Osteoblast (primary cell): ENCODE data around the gene PRMT7. TPM values are rescaled to one million over a fixed set of nuclear protein-coding genes. Genes with fewer than 3 reads are reported as not detected.
A peak's percentile ranks its signal among the peaks of the same experiment; 100 is the strongest.

ENCODE experiments used
- DNase-seq: peaks from one replicate; pipeline ENCODE4 v3.0.0; 2011; ENCODE audit warnings: low spot score, mixed read lengths; ENCODE audit not compliant: insufficient read length; ENCODE audit errors: missing footprints
- H2AFZ ChIP-seq: 2 replicates; pipeline ENCODE4 v1.6.0; 2011; ENCODE audit warnings: mild to moderate bottlenecking, low read length
- H3K27ac ChIP-seq: 2 replicates; pipeline ENCODE4 v1.5.1; 2011; ENCODE audit warnings: mild to moderate bottlenecking, low read depth, low read length, moderate library complexity
- H3K27me3 ChIP-seq: 2 replicates; pipeline ENCODE4 v1.6.0; 2012; ENCODE audit warnings: mild to moderate bottlenecking, control low read depth, inconsistent platforms, low read length, moderate library complexity; ENCODE audit not compliant: insufficient read depth
- H3K36me3 ChIP-seq: 2 replicates; pipeline ENCODE4 v1.5.1; 2011; ENCODE audit warnings: mild to moderate bottlenecking, low read length, control low read depth, moderate library complexity; ENCODE audit not compliant: insufficient read depth
- H3K4me1 ChIP-seq: 2 replicates; pipeline ENCODE4 v1.5.1; 2011; ENCODE audit warnings: mild to moderate bottlenecking, low read length, control low read depth, moderate library complexity; ENCODE audit not compliant: insufficient read depth
- H3K4me2 ChIP-seq: 2 replicates; pipeline ENCODE4 v1.6.0; 2011; ENCODE audit warnings: mild to moderate bottlenecking, low read length; ENCODE audit not compliant: insufficient read depth
- H3K4me3 ChIP-seq: fragments of 200-600 bp; sonication (generic); 3 replicates; pipeline ENCODE4 v1.5.1; 2012; ENCODE audit warnings: mild to moderate bottlenecking, low read length, inconsistent platforms; ENCODE audit not compliant: insufficient read depth
- H3K79me2 ChIP-seq: 2 replicates; pipeline ENCODE4 v1.6.0; 2012; ENCODE audit warnings: mild to moderate bottlenecking, low read length, control low read depth, inconsistent platforms; ENCODE audit not compliant: insufficient read depth
- H3K9me3 ChIP-seq: 2 replicates; pipeline ENCODE4 v1.5.1; 2011; ENCODE audit warnings: low read depth, low read length, control low read depth
- H4K20me1 ChIP-seq: 2 replicates; pipeline ENCODE4 v1.6.0; 2012; ENCODE audit warnings: mild to moderate bottlenecking, low read length, control low read depth; ENCODE audit not compliant: insufficient read depth
- CTCF ChIP-seq: IDR thresholded peaks from 2 replicates; pipeline ENCODE4 v1.5.1; 2011; ENCODE audit warnings: mild to moderate bottlenecking, low read depth, low read length, moderate library complexity; ENCODE audit errors: extremely low read depth
- total RNA-seq: library from RNA; depleted of rRNA; stranded (reverse); fragments of >200 nt; gene quantifications from 2 replicates; pipeline ENCODE4 v1.2.3, GENCODE V29; 2012

PRMT7 gene
- total RNA-seq, 1 donor = 36.9 TPM

GRCh38 chr16:68349838-68350410, 39.1 kb downstream of the PRMT7 start:
- Histone ChIP-seq H3K36me3 (peaks cover 57% of the 10 kb centered on the region), H4K20me1 (peaks cover 7% of the 10 kb centered on the region), H3K4me1 (no peaks in the 10 kb centered on the region), H3K4me3 (no peak overlapping the region), H3K4me2 (no peak overlapping the region), H3K9me3 (no peaks in the 10 kb centered on the region), H3K27me3 (no peaks in the 10 kb centered on the region), H3K27ac (no peak overlapping the region), H2AFZ (no peak overlapping the region), H3K79me2 (no peaks in the 10 kb centered on the region)
- DNase-seq = no peak
- no peak for TF ChIP-seq CTCF

GRCh38 chr16:68350813-68351350, 40.1 kb downstream of the PRMT7 start:
- Histone ChIP-seq H2AFZ (no peak overlapping the region), H3K36me3 (peaks cover 65% of the 10 kb centered on the region), H3K9me3 (no peaks in the 10 kb centered on the region), H3K27me3 (no peaks in the 10 kb centered on the region), H3K4me3 (no peak overlapping the region), H3K4me1 (no peaks in the 10 kb centered on the region), H3K4me2 (no peak overlapping the region), H3K79me2 (no peaks in the 10 kb centered on the region), H4K20me1 (peaks cover 7% of the 10 kb centered on the region), H3K27ac (no peak overlapping the region)
- peak; percentile 76 for DNase-seq
- no peak for TF ChIP-seq CTCF

- H2AFZ ChIP-seq = no peak overlapping the region
- no peak overlapping the region for H3K27ac ChIP-seq
- H3K4me1 ChIP-seq = no peaks in the 10 kb centered on the region
- no peaks in the 10 kb centered on the region for H3K9me3 ChIP-seq
- peaks cover 68% of the 10 kb centered on the region for H3K36me3 ChIP-seq
- H4K20me1 ChIP-seq = peaks cover 7% of the 10 kb centered on the region
- no peak for TF ChIP-seq CTCF
- DNase-seq = peak; percentile 51
- no peaks in the 10 kb centered on the region for H3K27me3 ChIP-seq
- no peak overlapping the region for H3K4me2 ChIP-seq
- no peaks in the 10 kb centered on the region for H3K79me2 ChIP-seq
- H3K4me3 ChIP-seq = no peak overlapping the region
Measured at GRCh38 chr16:68351463-68351862, 40.6 kb downstream of the PRMT7 start.

- H3K4me2 ChIP-seq = no peak overlapping the region
- no peaks in the 10 kb centered on the region for H3K9me3 ChIP-seq
- peaks cover 7% of the 10 kb centered on the region for H4K20me1 ChIP-seq
- no peak overlapping the region for H3K27ac ChIP-seq
- H2AFZ ChIP-seq = no peak overlapping the region
- no peaks in the 10 kb centered on the region for H3K4me1 ChIP-seq
- H3K4me3 ChIP-seq = no peak overlapping the region
- H3K36me3 ChIP-seq = peaks cover 66% of the 10 kb centered on the region
- TF ChIP-seq CTCF = no peak
- H3K27me3 ChIP-seq = no peaks in the 10 kb centered on the region
- no peaks in the 10 kb centered on the region for H3K79me2 ChIP-seq
- DNase-seq = no peak
Measured at GRCh38 chr16:68351991-68352431, 41.2 kb downstream of the PRMT7 start.
